Measurements from ENCODE around the gene KAT2A.

KAT2A gene

GRCh38 chr17:42096360-42097111, 24.6 kb downstream of the KAT2A start:
- Histone ChIP-seq H3K9me3 (ENCODE audit: control insufficient read depth in 2 of 2, low read length in 2 of 2) (no peaks in the 10 kb centered on the region), H3K4me3 (ENCODE audit: low read length in 2 of 2) (no peak overlapping the region), H3K4me1 (ENCODE audit: control insufficient read depth in 2 of 2, insufficient read depth in 2 of 2, low read length in 2 of 2) (peaks cover 0 to 4% of the 10 kb centered on the region in 2 donors), H3K36me3 (ENCODE audit: control insufficient read depth in 2 of 2, insufficient read depth in 2 of 2, low read length in 2 of 2) (no peaks in the 10 kb centered on the region), H3K27ac (ENCODE audit: low read depth in 2 of 2, low read length in 2 of 2) (no peak overlapping the region), H3K9ac (ENCODE audit: low read depth in 1 of 2, low read length in 2 of 2) (no peak overlapping the region), H3K27me3 (ENCODE audit: control insufficient read depth in 2 of 2, insufficient read depth in 2 of 2, low read length in 2 of 2) (peaks cover 13 to 14% of the 10 kb centered on the region in 2 donors)

GRCh38 chr17:42094375-42095069, 26.6 kb downstream of the KAT2A start:
- Histone ChIP-seq H3K27ac (ENCODE audit: low read depth in 2 of 2, low read length in 2 of 2) (no peak overlapping the region), H3K9ac (ENCODE audit: low read depth in 1 of 2, low read length in 2 of 2) (no peak overlapping the region), H3K36me3 (ENCODE audit: control insufficient read depth in 2 of 2, insufficient read depth in 2 of 2, low read length in 2 of 2) (no peaks in the 10 kb centered on the region), H3K4me1 (ENCODE audit: control insufficient read depth in 2 of 2, insufficient read depth in 2 of 2, low read length in 2 of 2) (peaks cover 0 to 4% of the 10 kb centered on the region in 2 donors), H3K9me3 (ENCODE audit: control insufficient read depth in 2 of 2, low read length in 2 of 2) (no peaks in the 10 kb centered on the region), H3K4me3 (ENCODE audit: low read length in 2 of 2) (no peak overlapping the region), H3K27me3 (ENCODE audit: control insufficient read depth in 2 of 2, insufficient read depth in 2 of 2, low read length in 2 of 2) (peaks cover 13 to 14% of the 10 kb centered on the region in 2 donors)

- Histone ChIP-seq H3K9me3 (ENCODE audit: control insufficient read depth in 2 of 2, low read length in 2 of 2) (no peaks in the 10 kb centered on the region), H3K36me3 (ENCODE audit: control insufficient read depth in 2 of 2, insufficient read depth in 2 of 2, low read length in 2 of 2) (no peaks in the 10 kb centered on the region), H3K27me3 (ENCODE audit: control insufficient read depth in 2 of 2, insufficient read depth in 2 of 2, low read length in 2 of 2) (peaks cover 14 to 17% of the 10 kb centered on the region in 2 donors), H3K4me1 (ENCODE audit: control insufficient read depth in 2 of 2, insufficient read depth in 2 of 2, low read length in 2 of 2) (peaks cover 0 to under 1% of the 10 kb centered on the region in 2 donors), H3K27ac (ENCODE audit: low read depth in 2 of 2, low read length in 2 of 2) (no peak overlapping the region), H3K9ac (ENCODE audit: low read depth in 1 of 2, low read length in 2 of 2) (no peak overlapping the region), H3K4me3 (ENCODE audit: low read length in 2 of 2) (no peak overlapping the region)
Observed at GRCh38 chr17:42092939-42093338, 28.2 kb downstream of the KAT2A start.

GRCh38 chr17:42090964-42091790, 30.0 kb downstream of the KAT2A start:
- Histone ChIP-seq H3K4me3 (ENCODE audit: low read length in 2 of 2) (no peak overlapping the region), H3K4me1 (ENCODE audit: control insufficient read depth in 2 of 2, insufficient read depth in 2 of 2, low read length in 2 of 2) (no peaks in the 10 kb centered on the region), H3K27ac (ENCODE audit: low read depth in 2 of 2, low read length in 2 of 2) (no peak overlapping the region), H3K36me3 (ENCODE audit: control insufficient read depth in 2 of 2, insufficient read depth in 2 of 2, low read length in 2 of 2) (no peaks in the 10 kb centered on the region), H3K27me3 (ENCODE audit: control insufficient read depth in 2 of 2, insufficient read depth in 2 of 2, low read length in 2 of 2) (peaks cover 2 to 5% of the 10 kb centered on the region in 2 donors), H3K9me3 (ENCODE audit: control insufficient read depth in 2 of 2, low read length in 2 of 2) (no peaks in the 10 kb centered on the region), H3K9ac (ENCODE audit: low read depth in 1 of 2, low read length in 2 of 2) (no peak overlapping the region)

GRCh38 chr17:42088736-42089135, 32.4 kb downstream of the KAT2A start:
- Histone ChIP-seq H3K36me3 (ENCODE audit: control insufficient read depth in 2 of 2, insufficient read depth in 2 of 2, low read length in 2 of 2) (no peaks in the 10 kb centered on the region), H3K9ac (ENCODE audit: low read depth in 1 of 2, low read length in 2 of 2) (no peak overlapping the region), H3K9me3 (ENCODE audit: control insufficient read depth in 2 of 2, low read length in 2 of 2) (no peaks in the 10 kb centered on the region), H3K4me3 (ENCODE audit: low read length in 2 of 2) (no peak overlapping the region), H3K27me3 (ENCODE audit: control insufficient read depth in 2 of 2, insufficient read depth in 2 of 2, low read length in 2 of 2) (peaks cover 2 to 5% of the 10 kb centered on the region in 2 donors), H3K27ac (ENCODE audit: low read depth in 2 of 2, low read length in 2 of 2) (no peak overlapping the region), H3K4me1 (ENCODE audit: control insufficient read depth in 2 of 2, insufficient read depth in 2 of 2, low read length in 2 of 2) (no peaks in the 10 kb centered on the region)

- H3K9me3 ChIP-seq (ENCODE audit: control insufficient read depth in 2 of 2, low read length in 2 of 2) = no peaks in the 10 kb centered on the region
- no peak overlapping the region for H3K4me3 ChIP-seq (ENCODE audit: low read length in 2 of 2)
- no peaks in the 10 kb centered on the region for H3K4me1 ChIP-seq (ENCODE audit: control insufficient read depth in 2 of 2, insufficient read depth in 2 of 2, low read length in 2 of 2)
- no peak overlapping the region for H3K9ac ChIP-seq (ENCODE audit: low read depth in 1 of 2, low read length in 2 of 2)
- H3K27ac ChIP-seq (ENCODE audit: low read depth in 2 of 2, low read length in 2 of 2) = no peak overlapping the region
- H3K36me3 ChIP-seq (ENCODE audit: control insufficient read depth in 2 of 2, insufficient read depth in 2 of 2, low read length in 2 of 2) = no peaks in the 10 kb centered on the region
- peaks cover 2 to 5% of the 10 kb centered on the region in 2 donors for H3K27me3 ChIP-seq (ENCODE audit: control insufficient read depth in 2 of 2, insufficient read depth in 2 of 2, low read length in 2 of 2)
Observed at GRCh38 chr17:42087736-42088705, 33.1 kb downstream of the KAT2A start.

GRCh38 chr17:42087042-42087701, 34.0 kb downstream of the KAT2A start:
- Histone ChIP-seq H3K27me3 (ENCODE audit: control insufficient read depth in 2 of 2, insufficient read depth in 2 of 2, low read length in 2 of 2) (peaks cover 2 to 5% of the 10 kb centered on the region in 2 donors), H3K27ac (ENCODE audit: low read depth in 2 of 2, low read length in 2 of 2) (no peak overlapping the region), H3K9me3 (ENCODE audit: control insufficient read depth in 2 of 2, low read length in 2 of 2) (no peaks in the 10 kb centered on the region), H3K36me3 (ENCODE audit: control insufficient read depth in 2 of 2, insufficient read depth in 2 of 2, low read length in 2 of 2) (no peaks in the 10 kb centered on the region), H3K4me1 (ENCODE audit: control insufficient read depth in 2 of 2, insufficient read depth in 2 of 2, low read length in 2 of 2) (no peaks in the 10 kb centered on the region), H3K4me3 (ENCODE audit: low read length in 2 of 2) (no peak overlapping the region), H3K9ac (ENCODE audit: low read depth in 1 of 2, low read length in 2 of 2) (no peak overlapping the region)

GRCh38 chr17:42081516-42082129, 39.5 kb downstream of the KAT2A start:
- no peaks in the 10 kb centered on the region for H3K4me1 ChIP-seq (ENCODE audit: control insufficient read depth in 2 of 2, insufficient read depth in 2 of 2, low read length in 2 of 2)
- H3K4me3 ChIP-seq (ENCODE audit: low read length in 2 of 2) = no peak overlapping the region

GRCh38 chr17:42079541-42079940, 41.6 kb downstream of the KAT2A start:
- Histone ChIP-seq H3K9me3 (ENCODE audit: control insufficient read depth in 2 of 2, low read length in 2 of 2) (no peaks in the 10 kb centered on the region), H3K4me3 (ENCODE audit: low read length in 2 of 2) (no peak overlapping the region), H3K36me3 (ENCODE audit: control insufficient read depth in 2 of 2, insufficient read depth in 2 of 2, low read length in 2 of 2) (no peaks in the 10 kb centered on the region)

More at GRCh38 chr17:42081516-42082129, 39.5 kb downstream of the KAT2A start:
- no peaks in the 10 kb centered on the region for H3K36me3 ChIP-seq (ENCODE audit: control insufficient read depth in 2 of 2, insufficient read depth in 2 of 2, low read length in 2 of 2)
- H3K27me3 ChIP-seq (ENCODE audit: control insufficient read depth in 2 of 2, insufficient read depth in 2 of 2, low read length in 2 of 2) = no peaks in the 10 kb centered on the region
- H3K9ac ChIP-seq (ENCODE audit: low read depth in 1 of 2, low read length in 2 of 2) = no peak overlapping the region
- no peaks in the 10 kb centered on the region for H3K9me3 ChIP-seq (ENCODE audit: control insufficient read depth in 2 of 2, low read length in 2 of 2)
- H3K27ac ChIP-seq (ENCODE audit: low read depth in 2 of 2, low read length in 2 of 2) = no peak overlapping the region

More at GRCh38 chr17:42079541-42079940, 41.6 kb downstream of the KAT2A start:
- Histone ChIP-seq H3K4me1 (ENCODE audit: control insufficient read depth in 2 of 2, insufficient read depth in 2 of 2, low read length in 2 of 2) (no peaks in the 10 kb centered on the region), H3K9ac (ENCODE audit: low read depth in 1 of 2, low read length in 2 of 2) (no peak overlapping the region), H3K27ac (ENCODE audit: low read depth in 2 of 2, low read length in 2 of 2) (no peak overlapping the region), H3K27me3 (ENCODE audit: control insufficient read depth in 2 of 2, insufficient read depth in 2 of 2, low read length in 2 of 2) (no peaks in the 10 kb centered on the region)
